ENCODE results near the gene ASCL2. TPM values are rescaled to one million over a fixed set of nuclear protein-coding genes. Genes with fewer than 3 reads are reported as not detected.

Gene ASCL2
- polyA plus RNA-seq, 3 donors, result 0.19 to 0.63 TPM; not detected in 1

GRCh38 chr11:2277933-2278523 is 7.6 kb upstream of the ASCL2 start:
- 81 to 87% (median 85%) methylated on average over 6 of the region's 6 CpGs for WGBS, 3 donors
- no peak overlapping the region for H3K27ac ChIP-seq (ENCODE audit: low read depth, low read length)

GRCh38 chr11:2277008-2277346 is 6.6 kb upstream of the ASCL2 start:
- 63 to 76% (median 67%) methylated on average over 6 of the region's 6 CpGs for WGBS, 3 donors
- no peak overlapping the region for H3K27ac ChIP-seq (ENCODE audit: low read depth, low read length)

- 86 to 96% (median 96%) methylated on average over 14 of the region's 14 CpGs for WGBS, 3 donors
- H3K27ac ChIP-seq (ENCODE audit: low read depth, low read length), result no peak overlapping the region
These were observed 6.1 kb upstream of the ASCL2 start for GRCh38 chr11:2276280-2277007.

GRCh38 chr11:2275334-2276279 is 5.2 kb upstream of the ASCL2 start:
- no peak overlapping the region for H3K27ac ChIP-seq (ENCODE audit: low read depth, low read length)
- WGBS, 3 donors, result 88 to 94% (median 92%) methylated on average over 30 of the region's 30 CpGs

- WGBS, 3 donors, result 66 to 88% (median 83%) methylated on average over 12 of the region's 12 CpGs
- no peak overlapping the region for H3K27ac ChIP-seq (ENCODE audit: low read depth, low read length)
These were observed 3.4 kb upstream of the ASCL2 start for GRCh38 chr11:2273771-2274170.

GRCh38 chr11:2273311-2273710 is 2.9 kb upstream of the ASCL2 start:
- no peak overlapping the region for H3K27ac ChIP-seq (ENCODE audit: low read depth, low read length)
- 79 to 94% (median 92%) methylated on average over 15 of the region's 15 CpGs for WGBS, 3 donors

GRCh38 chr11:2272946-2273280 is 2.5 kb upstream of the ASCL2 start:
- 80 to 87% (median 80%) methylated on average over 7 of the region's 7 CpGs for WGBS, 3 donors
- no peak overlapping the region for H3K27ac ChIP-seq (ENCODE audit: low read depth, low read length)

- H3K27ac ChIP-seq (ENCODE audit: low read depth, low read length), result no peak overlapping the region
- WGBS, 3 donors, result 78 to 89% (median 88%) methylated on average over 21 of the region's 21 CpGs
These were observed 2.0 kb upstream of the ASCL2 start for GRCh38 chr11:2272228-2272945.

- 23 to 31% (median 28%) methylated on average over 42 to 45 of the region's 45 CpGs for WGBS, 3 donors
These were observed 1.2 kb upstream of the ASCL2 start for GRCh38 chr11:2271327-2272227.

GRCh38 chr11:2271077-2271326 is 614 bp upstream of the ASCL2 start:
- WGBS, 3 donors, result 1 to 3% (median 1%) methylated on average over 27 to 28 of the region's 28 CpGs
- no peak overlapping the region for H3K27ac ChIP-seq (ENCODE audit: low read depth, low read length)

More at GRCh38 chr11:2271327-2272227, 1.2 kb upstream of the ASCL2 start:
- H3K27ac ChIP-seq (ENCODE audit: low read depth, low read length), result no peak overlapping the region

- 2% methylated on average over 86 to 104 of the region's 104 CpGs for WGBS, 3 donors
- no peak overlapping the region for H3K27ac ChIP-seq (ENCODE audit: low read depth, low read length)
These were observed 627 bp downstream of the ASCL2 start for GRCh38 chr11:2269601-2270321.

- H3K27ac ChIP-seq (ENCODE audit: low read depth, low read length), result no peak overlapping the region
- 1 to 2% (median 2%) methylated on average over 53 to 89 of the region's 89 CpGs for WGBS, 3 donors
These were observed 1.4 kb downstream of the ASCL2 start for GRCh38 chr11:2268729-2269600.

- H3K27ac ChIP-seq (ENCODE audit: low read depth, low read length), result no peak overlapping the region
- WGBS, 3 donors, result 67 to 84% (median 77%) methylated on average over 26 of the region's 26 CpGs
These were observed 2.3 kb downstream of the ASCL2 start for GRCh38 chr11:2267851-2268728.

GRCh38 chr11:2267306-2267850 is 3.0 kb downstream of the ASCL2 start:
- no peak overlapping the region for H3K27ac ChIP-seq (ENCODE audit: low read depth, low read length)
- WGBS, 3 donors, result 60 to 91% (median 89%) methylated on average over 12 of the region's 12 CpGs

- 90 to 95% (median 93%) methylated on average over 26 of the region's 26 CpGs for WGBS, 3 donors
- H3K27ac ChIP-seq (ENCODE audit: low read depth, low read length), result no peak overlapping the region
These were observed 3.6 kb downstream of the ASCL2 start for GRCh38 chr11:2266586-2267305.

Data from adipose tissue (tissue), 3 donors.